GM12874 (cell line): ENCODE results near the gene SEC61A2.

Source experiments
- TF ChIP-seq, protein P1 (sequence below): IDR thresholded peaks from 2 replicates; pipeline ENCODE4 v1.5.1; 2011; ENCODE audit warnings: low read depth, mild to moderate bottlenecking, control low read depth, low read length, moderate library complexity; ENCODE audit not compliant: insufficient read depth

SEC61A2 gene

DNA sequence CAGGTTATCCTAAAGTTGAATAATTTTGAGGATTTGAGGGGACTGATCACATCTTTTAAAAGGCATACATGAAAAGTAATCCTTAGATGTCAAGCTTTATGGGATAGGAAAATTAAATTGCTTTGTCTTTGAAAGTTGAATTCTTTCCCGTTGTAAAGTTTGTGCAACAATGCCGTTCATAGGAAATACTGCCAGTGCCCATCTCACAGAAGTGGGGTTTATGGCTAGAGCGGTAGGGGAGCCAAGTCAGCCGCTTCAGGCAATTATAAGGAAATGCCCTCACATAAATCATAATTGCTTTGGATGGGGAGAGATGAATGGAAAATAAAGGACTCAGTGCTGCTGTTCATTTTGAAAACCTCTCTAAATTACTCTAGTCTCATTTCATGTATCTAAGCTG is 84.6 kb downstream of the SEC61A2 start:
- TF ChIP-seq, protein P1, sequence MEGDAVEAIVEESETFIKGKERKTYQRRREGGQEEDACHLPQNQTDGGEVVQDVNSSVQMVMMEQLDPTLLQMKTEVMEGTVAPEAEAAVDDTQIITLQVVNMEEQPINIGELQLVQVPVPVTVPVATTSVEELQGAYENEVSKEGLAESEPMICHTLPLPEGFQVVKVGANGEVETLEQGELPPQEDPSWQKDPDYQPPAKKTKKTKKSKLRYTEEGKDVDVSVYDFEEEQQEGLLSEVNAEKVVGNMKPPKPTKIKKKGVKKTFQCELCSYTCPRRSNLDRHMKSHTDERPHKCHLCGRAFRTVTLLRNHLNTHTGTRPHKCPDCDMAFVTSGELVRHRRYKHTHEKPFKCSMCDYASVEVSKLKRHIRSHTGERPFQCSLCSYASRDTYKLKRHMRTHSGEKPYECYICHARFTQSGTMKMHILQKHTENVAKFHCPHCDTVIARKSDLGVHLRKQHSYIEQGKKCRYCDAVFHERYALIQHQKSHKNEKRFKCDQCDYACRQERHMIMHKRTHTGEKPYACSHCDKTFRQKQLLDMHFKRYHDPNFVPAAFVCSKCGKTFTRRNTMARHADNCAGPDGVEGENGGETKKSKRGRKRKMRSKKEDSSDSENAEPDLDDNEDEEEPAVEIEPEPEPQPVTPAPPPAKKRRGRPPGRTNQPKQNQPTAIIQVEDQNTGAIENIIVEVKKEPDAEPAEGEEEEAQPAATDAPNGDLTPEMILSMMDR, result no peak

GRCh38 chr10:12214763-12215218 is 85.3 kb downstream of the SEC61A2 start:
- TF ChIP-seq, protein P1, result 0 out of 2 replicates have a peak, but pooled peaks have one; percentile 30
